Measurements from ENCODE around the gene AFF2.
"Not testable (repeated sequence)": the region's sequence is repeated elsewhere in the genome, so short reads cannot be mapped to it uniquely, and the experiment has no call there.

AFF2 gene

GRCh38 chrX:148854306-148854705 lies 353.9 kb downstream of the AFF2 start:
- DNase-seq (ENCODE audit: low read depth, low spot score): no peak

GRCh38 chrX:148856505-148856904 lies 356.1 kb downstream of the AFF2 start:
- DNase-seq (ENCODE audit: low read depth, low spot score): no peak

GRCh38 chrX:148865277-148866210 lies 365.1 kb downstream of the AFF2 start:
- DNase-seq (ENCODE audit: low read depth, low spot score): no peak

- DNase-seq (ENCODE audit: low read depth, low spot score): no peak
These were observed 367.2 kb downstream of the AFF2 start for GRCh38 chrX:148867596-148867995.

GRCh38 chrX:148871422-148872160 lies 371.2 kb downstream of the AFF2 start:
- DNase-seq (ENCODE audit: low read depth, low spot score): no peak

- DNase-seq (ENCODE audit: low read depth, low spot score): no peak
These were observed 371.7 kb downstream of the AFF2 start for GRCh38 chrX:148872161-148872535.

- no peak for DNase-seq (ENCODE audit: low read depth, low spot score)
These were observed 372.5 kb downstream of the AFF2 start for GRCh38 chrX:148872881-148873280.

GRCh38 chrX:148874636-148875246 lies 374.3 kb downstream of the AFF2 start:
- no peak for DNase-seq (ENCODE audit: low read depth, low spot score)

GRCh38 chrX:148878371-148878770 lies 378.0 kb downstream of the AFF2 start:
- DNase-seq (ENCODE audit: low read depth, low spot score): no peak

GRCh38 chrX:148885203-148885602 lies 384.8 kb downstream of the AFF2 start:
- DNase-seq (ENCODE audit: low read depth, low spot score): no peak

- no peak for DNase-seq (ENCODE audit: low read depth, low spot score)
These were observed 393.0 kb downstream of the AFF2 start for GRCh38 chrX:148893395-148893794.

- no peak for DNase-seq (ENCODE audit: low read depth, low spot score)
These were observed 402.2 kb downstream of the AFF2 start for GRCh38 chrX:148902581-148902980.

- no peak for DNase-seq (ENCODE audit: low read depth, low spot score)
These were observed 402.8 kb downstream of the AFF2 start for GRCh38 chrX:148903176-148903575.

GRCh38 chrX:148904421-148905111 lies 404.1 kb downstream of the AFF2 start:
- no peak for DNase-seq (ENCODE audit: low read depth, low spot score)

GRCh38 chrX:148905400-148905799 lies 405.0 kb downstream of the AFF2 start:
- DNase-seq (ENCODE audit: low read depth, low spot score): no peak

- DNase-seq (ENCODE audit: low read depth, low spot score): not testable (repeated sequence)
These were observed 406.2 kb downstream of the AFF2 start for GRCh38 chrX:148906628-148907027.

GRCh38 chrX:148909758-148910157 lies 409.3 kb downstream of the AFF2 start:
- no peak for DNase-seq (ENCODE audit: low read depth, low spot score)

GRCh38 chrX:148913971-148914370 lies 413.6 kb downstream of the AFF2 start:
- no peak for DNase-seq (ENCODE audit: low read depth, low spot score)

- no peak for DNase-seq (ENCODE audit: low read depth, low spot score)
These were observed 414.4 kb downstream of the AFF2 start for GRCh38 chrX:148914783-148915182.

GRCh38 chrX:148915474-148915873 lies 415.1 kb downstream of the AFF2 start:
- DNase-seq (ENCODE audit: low read depth, low spot score): no peak

- no peak for DNase-seq (ENCODE audit: low read depth, low spot score)
These were observed 417.0 kb downstream of the AFF2 start for GRCh38 chrX:148917441-148917840.

GRCh38 chrX:148923631-148924030 lies 423.2 kb downstream of the AFF2 start:
- DNase-seq (ENCODE audit: low read depth, low spot score): no peak
